NCI-H2029 (cell line): ENCODE measurements around the gene LRRC8C.
"Not testable (repeated sequence)": the region's sequence is repeated elsewhere in the genome, so short reads cannot be mapped to it uniquely, and the experiment has no call there.

Experiments used
- DNase-seq: peaks from one replicate; lab custom pipeline; 2025; lab: John Stamatoyannopoulos, UW

Gene LRRC8C

DNA sequence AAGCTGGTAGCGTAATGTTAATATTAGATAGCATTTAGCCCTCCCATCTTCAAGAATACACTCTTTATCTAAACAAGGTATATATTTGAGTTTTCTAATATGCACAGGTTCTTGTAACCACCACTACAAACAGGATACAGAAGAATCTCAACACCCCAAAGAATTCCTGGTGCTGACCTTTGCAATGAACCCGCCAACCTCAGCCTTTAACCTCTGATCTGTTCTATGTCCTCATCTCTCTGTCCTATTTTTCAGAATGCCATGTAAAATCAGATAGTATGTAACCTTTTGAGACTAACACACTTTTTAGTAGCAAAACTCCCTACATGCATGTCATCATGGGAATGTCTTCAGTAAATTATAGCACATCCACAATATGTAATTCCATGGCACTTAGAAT, 71.1 kb downstream of the LRRC8C start:
- DNase-seq, result no peak

DNA sequence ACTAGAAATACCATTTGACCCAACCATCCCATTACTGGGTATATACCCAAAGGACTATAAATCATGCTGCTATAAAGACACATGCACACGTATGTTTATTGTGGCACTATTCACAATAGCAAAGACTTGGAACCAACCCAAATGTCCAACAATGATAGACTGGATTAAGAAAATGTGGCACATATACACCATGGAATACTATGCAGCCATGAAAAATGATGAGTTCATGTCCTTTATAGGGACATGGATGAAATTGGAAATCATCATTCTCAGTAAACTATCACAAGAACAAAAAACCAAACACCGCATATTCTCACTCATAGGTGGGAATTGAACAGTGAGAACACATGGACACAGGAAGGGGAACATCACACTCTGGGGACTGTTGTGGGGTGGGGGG, 72.0 kb downstream of the LRRC8C start:
- not testable (repeated sequence) for DNase-seq

DNA sequence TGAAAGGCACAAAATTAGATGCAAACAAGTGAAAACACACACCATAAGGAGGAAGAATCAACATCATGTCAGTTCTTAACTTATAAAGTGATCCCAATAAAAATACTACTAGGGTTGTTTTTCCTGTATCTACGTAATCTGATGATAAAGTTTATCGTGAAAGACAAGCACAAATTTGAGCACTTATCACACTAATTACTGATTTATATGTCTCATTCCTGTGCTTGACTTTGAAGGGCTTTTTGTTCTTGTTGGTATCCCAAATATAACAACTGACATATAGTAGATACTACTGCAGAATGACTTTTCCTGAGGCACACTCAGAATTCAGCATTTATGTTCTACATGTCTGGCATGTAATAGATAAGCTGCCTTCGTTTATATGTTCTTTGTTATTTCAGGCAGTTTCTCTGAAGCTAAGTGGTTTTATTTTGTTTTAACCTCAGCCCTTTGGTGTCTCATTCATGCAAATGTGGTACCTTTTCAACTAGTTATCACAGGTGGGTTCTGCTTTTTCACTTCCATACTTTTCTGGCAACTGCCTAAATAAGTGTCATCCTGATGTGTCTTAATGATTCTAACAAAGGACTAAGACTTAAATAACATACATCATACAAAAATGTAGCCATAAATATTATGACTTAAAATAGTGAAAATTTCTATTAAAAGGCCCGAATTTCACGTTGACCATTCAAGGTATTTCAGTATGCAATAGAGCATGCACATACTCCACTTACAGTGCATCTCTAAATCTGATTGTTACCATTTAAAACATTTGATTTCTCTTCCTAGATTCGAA, 73.2 kb downstream of the LRRC8C start:
- no peak for DNase-seq

DNA sequence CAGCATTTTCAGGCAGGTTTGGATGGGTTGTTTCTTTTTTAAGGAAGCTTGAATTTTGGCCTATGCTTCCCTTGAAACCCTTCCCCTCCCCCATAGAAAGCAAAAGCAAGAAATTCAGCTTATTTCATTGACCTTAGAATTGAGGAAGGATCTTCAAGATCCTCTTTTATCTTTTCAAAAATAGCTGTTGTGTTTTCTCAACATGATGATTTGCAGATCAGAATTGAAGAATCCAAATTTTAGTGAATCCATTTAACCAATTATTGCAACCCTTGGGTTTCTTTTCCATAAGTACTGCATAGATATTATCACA, 73.7 kb downstream of the LRRC8C start:
- no peak for DNase-seq

DNA sequence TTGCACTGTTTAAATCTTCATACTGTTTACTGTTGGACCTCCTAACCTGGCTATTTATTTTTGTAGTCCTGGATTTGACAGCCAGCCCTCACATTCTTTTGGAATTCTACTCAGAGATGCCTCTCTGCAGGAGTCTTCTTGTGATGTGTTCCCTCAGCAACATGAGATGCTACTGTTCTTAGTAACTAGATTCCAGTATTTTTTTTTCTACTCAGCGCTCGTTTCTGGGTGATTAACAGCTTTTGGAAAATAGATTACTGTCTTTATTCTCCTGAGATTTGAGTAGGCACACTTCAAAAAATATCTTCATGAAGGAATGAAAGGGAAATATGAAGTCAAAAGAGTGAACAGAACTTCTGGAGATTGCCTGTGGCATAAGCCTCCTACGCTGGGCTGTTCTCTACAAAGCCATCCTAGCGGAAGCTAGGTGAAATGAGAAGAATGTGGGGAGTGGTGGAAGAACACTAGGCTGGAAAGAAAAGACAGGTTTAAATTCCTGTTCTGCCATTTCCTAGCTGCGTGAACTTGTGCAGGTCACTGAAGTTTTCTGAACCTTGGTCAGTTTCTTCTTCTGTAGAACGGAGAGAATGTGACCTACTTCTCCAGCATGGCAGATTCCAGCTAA, 75.9 kb downstream of the LRRC8C start:
- no peak for DNase-seq

DNA sequence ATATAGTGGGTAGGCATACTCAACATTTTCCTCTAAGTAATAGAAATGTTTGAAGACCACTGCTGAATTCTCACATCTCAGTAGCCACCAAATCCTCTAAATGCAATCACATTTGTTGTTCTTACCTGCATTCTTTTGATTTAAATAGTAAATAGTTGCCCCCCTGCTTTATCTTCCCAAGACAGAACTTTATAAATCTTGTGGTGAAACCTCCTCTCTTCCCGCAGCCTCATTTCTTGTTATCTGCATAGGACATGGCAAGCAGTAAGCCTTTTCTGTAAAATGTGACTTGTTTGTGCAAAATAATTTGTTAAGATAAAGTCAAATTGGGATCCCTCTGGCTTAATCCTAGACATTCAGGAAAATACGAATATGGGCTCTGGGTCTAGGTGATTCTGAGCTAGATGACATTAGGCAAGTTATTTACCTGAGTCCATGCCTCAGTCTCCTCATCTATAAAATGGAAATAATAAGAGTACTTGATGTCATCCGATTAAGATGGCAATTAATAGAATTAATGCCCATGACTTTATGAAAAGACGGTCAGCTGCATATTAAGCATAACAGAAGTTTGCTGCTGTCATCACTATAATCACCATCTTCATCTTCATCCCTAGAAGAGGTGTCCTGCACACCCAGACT, 77.7 kb downstream of the LRRC8C start:
- no peak for DNase-seq

DNA sequence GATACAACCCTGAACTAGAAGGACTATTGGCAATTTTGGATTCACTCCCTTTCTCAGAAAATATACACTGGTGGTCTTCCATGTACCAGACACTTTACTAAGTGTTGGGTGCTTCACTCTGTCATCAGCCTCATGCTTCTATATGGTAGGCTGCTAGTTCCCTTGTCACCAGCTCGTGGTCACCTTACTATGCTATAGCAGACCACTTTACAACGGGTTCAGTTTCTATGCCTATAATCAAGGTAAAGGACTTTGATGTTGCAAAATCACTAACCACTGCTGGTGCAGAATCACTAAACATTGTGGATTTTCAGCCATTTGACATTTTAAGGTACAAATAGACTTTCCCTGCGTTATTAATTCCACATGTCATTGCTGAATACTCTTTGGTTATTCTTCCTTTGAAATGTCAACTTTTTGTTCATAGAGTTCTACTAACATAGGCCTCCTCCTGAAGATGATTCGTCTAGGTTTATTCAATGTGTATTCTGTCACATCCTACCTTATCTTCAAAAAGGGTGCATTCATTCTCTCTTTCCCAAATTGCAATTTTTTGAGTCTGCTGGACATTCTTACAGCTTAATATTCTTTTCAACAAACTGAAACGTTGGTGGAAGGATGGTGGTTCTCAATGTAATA, 78.3 kb downstream of the LRRC8C start:
- DNase-seq, result no peak

DNA sequence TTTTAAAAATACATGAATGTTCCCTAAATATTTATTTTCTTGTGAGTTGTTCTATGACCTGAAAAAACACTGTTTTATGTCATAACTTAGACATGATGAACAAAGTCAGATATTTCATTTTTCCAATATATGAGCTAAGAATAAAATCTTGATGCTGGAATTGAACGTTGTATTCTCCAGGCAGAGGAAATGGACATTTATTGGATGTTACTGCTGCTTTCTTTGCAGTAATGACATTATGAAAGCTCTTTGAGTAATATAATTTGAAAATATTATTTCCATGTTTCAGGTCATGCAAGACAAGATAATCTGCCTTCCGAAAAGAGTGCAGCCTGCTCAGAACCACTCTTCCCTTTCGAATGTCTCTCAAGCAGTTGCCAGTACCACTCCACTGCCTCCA, 79.5 kb downstream of the LRRC8C start:
- no peak for DNase-seq

DNA sequence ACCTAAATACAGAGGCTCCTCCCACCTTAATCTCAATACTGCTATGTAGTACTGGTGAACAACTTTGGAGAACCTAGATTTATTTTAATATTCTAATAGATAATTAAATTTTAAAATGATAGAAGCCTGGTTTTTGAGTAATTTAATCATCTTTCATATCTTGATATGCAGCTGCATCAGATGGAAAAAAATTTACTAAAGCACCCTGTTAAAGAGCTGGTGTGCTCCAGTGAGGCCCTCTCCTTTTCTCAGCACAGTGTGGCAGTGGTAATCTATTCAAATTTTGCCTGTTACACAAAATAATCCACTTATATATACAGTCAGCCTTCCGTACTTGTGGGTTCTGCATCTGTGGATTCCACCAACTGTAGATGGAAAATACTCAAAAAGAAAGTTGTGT, 82.8 kb downstream of the LRRC8C start:
- DNase-seq, result no peak

DNA sequence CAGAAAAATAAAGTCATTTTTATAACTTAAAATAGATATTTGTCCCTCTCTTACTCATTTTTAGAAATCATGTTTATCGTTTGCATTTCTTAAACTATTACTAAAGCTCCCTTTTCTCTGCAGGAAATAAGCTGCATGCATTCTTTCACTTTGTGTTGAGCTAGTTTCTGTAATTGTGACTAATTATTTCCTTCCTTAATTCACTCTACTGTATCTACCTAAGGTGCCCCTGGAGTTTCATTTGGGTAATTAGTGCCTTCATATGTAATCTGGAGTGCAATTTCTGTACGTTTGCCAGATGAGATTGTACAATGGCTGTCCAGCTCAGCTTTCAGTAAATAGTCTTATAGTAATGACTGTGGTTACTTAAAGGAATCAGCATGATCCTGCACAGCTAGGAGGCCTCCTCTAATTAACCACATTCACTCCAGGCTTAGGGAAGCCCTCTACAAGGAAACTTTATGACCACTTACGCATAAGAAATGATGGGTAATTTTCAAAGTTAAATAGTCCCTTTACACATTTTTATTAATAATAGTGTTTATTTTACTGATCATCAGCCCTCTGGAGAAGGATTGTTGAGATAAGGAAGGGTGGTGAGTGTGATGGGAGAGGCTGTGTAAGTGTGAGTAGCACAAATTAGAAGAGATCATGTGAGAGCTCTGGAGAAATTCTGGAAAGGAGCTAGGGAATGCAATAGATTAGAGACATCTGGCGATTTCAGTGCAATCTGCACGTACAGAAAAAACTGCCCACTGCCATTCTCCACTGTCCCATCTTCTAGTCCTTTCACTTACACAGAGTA, 86.8 kb downstream of the LRRC8C start:
- peak; percentile 8 for DNase-seq

DNA sequence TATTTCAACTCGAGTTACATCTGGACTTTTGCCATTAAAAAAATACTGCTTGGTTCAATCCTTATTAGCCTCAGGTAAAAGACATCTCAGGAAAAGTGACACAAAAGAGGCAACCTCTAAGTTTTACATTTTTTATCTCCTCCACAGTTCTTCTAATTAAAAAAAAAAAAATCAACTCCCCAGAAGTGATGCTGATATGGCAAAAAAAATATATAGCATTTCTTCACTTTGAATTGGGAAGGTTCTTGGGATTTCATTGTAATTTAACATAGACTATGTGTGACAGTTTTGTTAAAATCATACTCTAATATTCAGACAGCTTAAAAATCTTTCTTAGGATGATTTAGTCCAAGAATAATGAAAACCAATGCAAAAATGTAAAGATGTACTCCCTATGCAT, 87.9 kb downstream of the LRRC8C start:
- no peak for DNase-seq

DNA sequence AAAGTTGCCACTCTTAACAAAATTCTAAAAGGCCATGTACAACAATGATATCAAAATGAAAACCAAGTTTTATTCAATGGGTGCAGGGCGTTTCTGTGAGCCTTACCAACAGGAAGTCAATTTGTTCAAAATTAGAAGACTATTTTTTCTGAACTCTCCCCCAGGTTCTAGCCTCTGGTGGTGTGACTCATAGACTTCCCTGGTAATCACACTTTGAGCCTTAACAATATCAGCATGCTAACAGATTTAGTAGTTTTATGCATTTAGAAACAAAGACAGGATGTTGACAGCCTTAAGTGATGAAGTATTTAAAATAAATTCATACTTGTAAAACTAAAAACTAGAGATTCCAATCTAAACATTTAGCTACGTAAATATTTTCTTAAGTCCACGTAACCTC, 88.4 kb downstream of the LRRC8C start:
- no peak for DNase-seq

DNA sequence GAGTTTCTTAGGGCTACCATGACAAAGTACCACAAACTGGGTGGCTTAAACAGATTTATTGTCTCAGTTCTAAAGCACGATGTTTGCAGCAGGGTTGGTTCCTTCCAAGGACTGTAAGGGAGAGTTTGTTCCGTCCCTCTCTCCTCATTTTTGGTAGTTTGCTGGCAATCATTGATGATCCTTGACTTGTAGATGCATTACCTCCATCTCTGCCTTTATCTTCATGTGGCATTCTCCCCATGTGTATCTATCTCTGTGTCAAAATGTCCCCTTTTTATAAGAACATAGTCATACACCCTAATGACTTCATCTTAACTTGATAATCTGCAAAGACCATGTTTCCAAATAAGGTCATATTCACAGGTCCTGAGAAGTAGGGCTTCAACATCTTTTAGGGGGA, 90.2 kb downstream of the LRRC8C start:
- DNase-seq, result no peak

DNA sequence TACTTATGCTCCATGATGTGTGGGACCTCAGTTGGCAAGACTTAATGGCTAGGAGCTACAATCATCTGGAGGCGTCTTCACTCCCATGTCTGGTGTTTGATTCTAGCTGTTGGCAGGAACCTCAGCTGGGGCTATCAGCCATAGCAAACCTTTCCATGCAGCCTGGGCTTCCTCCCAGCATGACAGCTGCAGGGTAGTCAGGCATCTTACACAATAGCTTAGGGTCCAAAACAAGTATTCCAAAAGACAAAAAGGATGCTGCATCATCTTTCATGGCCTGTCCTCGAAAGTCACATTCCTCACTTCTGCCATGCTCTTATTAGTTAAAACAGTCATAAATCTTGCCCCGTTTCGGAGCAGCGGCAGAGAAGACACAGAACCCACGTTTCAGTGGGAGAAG, 90.9 kb downstream of the LRRC8C start:
- DNase-seq, result no peak

DNA sequence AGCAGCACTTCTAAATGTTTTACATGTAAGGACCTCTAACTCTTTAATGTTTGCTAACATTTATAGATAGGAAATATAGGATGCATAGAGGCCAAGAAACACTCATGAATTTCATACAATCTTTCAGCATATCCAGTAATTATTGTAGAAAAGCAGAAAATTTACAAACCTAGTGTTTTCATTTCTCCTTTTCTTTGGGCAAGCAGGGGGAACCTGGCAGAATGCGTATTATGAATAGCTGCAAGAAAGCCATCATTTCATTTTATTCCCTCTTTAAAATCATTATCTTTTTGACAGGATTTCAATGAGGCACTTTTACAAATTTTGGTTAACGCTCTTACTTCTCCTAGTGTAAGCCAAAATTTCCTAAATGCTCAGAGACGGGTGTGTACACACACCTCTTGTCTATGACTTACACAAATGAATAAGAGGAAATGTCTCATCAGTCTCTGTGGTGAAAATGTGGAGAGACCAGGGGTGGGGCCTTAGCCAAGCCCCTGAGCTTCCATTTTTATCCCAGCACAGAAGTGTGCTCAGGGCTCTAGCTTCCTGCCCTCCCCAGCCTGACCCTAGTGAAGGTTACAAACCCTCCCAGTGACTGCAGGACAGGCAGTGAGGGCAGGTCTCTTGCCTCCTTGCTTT, 91.6 kb downstream of the LRRC8C start:
- no peak for DNase-seq

DNA sequence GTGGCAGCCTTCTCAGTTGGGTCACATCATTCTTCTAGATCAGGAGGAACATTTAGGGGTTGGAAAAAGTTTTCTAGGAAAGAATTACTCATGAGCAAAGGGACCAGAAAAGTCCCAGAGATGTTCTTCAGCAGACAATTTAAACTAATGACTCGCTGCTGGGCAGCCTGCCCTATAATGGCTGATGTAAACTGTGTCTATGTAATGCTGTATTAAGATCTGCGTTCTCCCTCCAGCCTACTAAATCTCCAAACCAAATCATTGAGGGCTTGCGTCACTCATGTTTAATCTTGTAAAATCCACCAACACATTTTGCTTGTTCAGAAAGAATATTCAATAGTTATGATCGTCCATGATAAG, 92.1 kb downstream of the LRRC8C start:
- DNase-seq, result no peak

DNA sequence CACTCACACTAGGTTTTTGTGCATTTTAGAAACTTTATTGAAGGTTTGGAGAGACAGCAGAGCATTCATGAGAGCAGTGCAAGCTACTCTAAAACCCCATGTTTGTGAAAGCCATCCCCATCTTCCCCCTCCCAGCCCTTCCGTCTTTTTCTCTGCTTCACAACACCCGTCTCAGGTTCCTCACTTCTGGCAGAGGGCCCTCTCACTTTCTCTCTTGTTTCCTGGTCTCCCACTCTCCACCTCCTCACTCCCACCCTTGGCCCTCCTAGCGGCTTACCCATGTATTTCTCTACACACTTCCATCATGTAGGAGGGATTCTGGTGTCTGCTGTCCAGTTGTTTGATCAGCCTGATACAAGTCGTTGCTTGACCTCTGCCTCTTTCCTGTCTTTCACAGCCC, 92.7 kb downstream of the LRRC8C start:
- no peak for DNase-seq

DNA sequence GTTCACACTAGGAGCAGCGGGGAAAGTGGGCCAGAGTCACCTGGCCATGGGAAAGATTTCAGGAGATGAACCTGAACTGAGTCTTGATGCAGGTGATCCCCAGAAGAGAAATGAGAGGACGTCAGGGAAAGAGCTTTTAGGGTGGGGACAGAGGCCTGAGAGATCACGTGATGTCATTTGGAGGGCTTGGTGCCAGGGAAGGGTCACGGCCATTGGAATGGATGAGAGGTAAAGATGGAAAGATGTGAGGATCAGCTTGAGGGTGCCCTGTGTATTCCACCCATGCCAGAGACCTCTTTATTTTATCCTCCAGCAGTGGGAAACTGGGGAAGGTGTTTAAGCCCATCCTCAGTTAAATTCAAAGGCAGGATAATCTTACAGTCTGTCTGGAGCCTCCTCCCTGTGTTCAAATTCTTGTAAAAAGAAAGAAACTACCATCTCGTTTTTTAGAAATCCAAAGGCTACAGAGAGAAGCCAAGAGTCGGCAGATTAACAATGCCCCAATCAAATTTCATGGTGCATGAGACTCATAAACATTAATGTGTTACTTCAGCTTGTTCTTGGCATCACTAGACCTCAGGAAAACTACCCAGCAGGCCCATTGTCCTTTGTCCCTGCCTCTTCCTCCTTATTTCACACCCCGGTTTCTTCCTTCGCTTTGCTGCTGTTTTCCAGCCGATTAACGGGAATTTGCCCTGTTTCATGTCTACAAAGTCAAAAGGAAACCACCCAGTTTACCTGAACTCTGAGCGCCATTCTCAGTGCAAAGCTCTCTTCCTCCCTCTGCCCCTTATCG, 94.8 kb downstream of the LRRC8C start:
- DNase-seq, result no peak

DNA sequence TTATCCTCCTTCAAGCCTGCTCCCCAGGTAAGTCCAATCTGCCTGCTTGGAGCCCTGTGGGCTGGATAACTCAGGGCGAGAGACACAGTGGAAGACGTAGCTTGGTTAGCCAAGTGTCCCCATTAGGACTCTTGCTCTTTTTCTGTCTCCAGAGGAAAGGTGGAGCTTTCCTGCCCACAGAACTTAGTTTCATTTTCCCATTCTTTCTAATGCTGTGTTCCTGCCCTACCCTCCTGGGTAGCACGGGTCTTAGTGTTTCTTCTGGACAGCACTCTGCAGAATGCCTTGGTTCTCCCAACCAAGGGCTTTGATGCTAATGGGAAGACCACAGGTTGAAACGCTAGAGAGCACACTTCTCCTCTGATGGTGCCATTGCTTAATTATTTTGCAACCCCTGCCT, 95.5 kb downstream of the LRRC8C start:
- DNase-seq, result no peak

DNA sequence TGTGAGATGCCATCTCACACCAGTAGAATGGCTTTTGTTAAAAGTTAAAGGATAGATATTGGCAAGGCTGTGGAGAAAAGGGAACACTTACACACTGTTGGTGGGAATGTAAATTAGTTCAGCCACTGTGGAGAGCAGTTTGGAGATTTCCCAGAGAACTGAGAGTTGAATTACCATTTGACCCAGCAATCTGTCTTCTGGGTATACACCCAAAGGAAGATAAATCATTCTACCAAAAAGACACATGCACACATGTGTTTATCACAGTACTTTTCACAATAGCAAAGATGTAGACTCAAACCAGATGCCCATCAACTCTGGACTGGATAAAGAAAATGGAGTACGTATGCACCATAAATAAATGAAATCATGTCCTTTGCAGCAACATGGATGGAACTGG, 99.3 kb downstream of the LRRC8C start:
- no peak for DNase-seq

DNA sequence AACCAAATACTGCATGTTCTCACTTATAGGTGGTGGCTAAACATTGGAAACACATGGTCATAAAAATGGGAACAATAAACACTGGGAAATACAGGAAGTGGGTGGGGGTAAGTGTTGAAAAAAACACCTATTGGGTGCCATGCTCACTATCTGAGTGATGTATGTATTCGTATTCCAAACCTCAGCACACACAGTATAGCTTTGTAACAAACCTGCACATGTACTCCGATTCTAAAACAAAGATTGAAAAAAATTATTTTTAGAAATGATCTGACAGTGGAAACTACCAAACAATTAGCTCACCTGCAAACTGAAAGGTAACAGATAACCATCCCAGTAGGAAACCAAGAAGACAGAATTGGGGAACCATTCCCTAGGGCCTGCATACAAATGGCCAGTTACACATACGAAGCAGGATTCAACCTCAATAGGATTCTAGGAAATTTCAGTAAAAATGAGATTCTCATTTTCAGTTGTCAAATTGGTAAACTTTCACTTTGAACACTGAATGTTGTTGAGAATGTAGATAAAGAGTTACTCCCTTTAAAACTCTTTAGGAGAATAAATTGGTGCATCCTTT, 99.8 kb downstream of the LRRC8C start:
- no peak for DNase-seq
